Karpas-422 (cell line): Measurements from ENCODE around the gene NOCT. TPM values are rescaled to one million over a fixed set of nuclear protein-coding genes. Genes with fewer than 3 reads are reported as not detected.

Experiments
- DNase-seq: peaks from one replicate; pipeline ENCODE4 v3.0.0-alpha.2; 2015
- H2AFZ ChIP-seq: fragments of 200-600 bp; sonication (generic); 2 replicates; pipeline ENCODE4 v1.6.1; 2014; ENCODE audit warnings: antibody characterized with exemption, low read length, mixed read lengths
- H3K27ac ChIP-seq: fragments of 200-600 bp; sonication (generic); 2 replicates; pipeline ENCODE4 v1.5.1; 2014; ENCODE audit warnings: mild to moderate bottlenecking, low read length, moderate library complexity
- H3K27me3 ChIP-seq: fragments of 200-600 bp; sonication (generic); 2 replicates; pipeline ENCODE4 v1.6.1; 2014; ENCODE audit warnings: low read length, mixed read lengths
- H3K36me3 ChIP-seq: fragments of 200-600 bp; sonication (generic); 2 replicates; pipeline ENCODE4 v1.6.1; 2014; ENCODE audit warnings: low read length, mixed read lengths; ENCODE audit not compliant: insufficient read depth
- H3K4me1 ChIP-seq: fragments of 200-600 bp; sonication (generic); 2 replicates; pipeline ENCODE4 v1.6.1; 2014; ENCODE audit warnings: mild to moderate bottlenecking, low read length, mixed read lengths
- H3K4me2 ChIP-seq: fragments of 200-600 bp; sonication (generic); 2 replicates; pipeline ENCODE4 v1.6.1; 2014; ENCODE audit warnings: low read length, low read depth, mild to moderate bottlenecking; ENCODE audit not compliant: poor library complexity, severe bottlenecking
- H3K4me3 ChIP-seq: fragments of 200-600 bp; sonication (generic); 2 replicates; pipeline ENCODE4 v1.5.1; 2014; ENCODE audit warnings: mild to moderate bottlenecking, antibody characterized with exemption, low read length, mixed read lengths
- H3K79me2 ChIP-seq: fragments of 200-600 bp; sonication (generic); 2 replicates; pipeline ENCODE4 v1.6.1; 2014; ENCODE audit warnings: mild to moderate bottlenecking, low read length, mixed read lengths
- H3K9ac ChIP-seq: fragments of 200-600 bp; sonication (generic); 2 replicates; pipeline ENCODE4 v1.6.0; 2014; ENCODE audit warnings: low read length
- H3K9me2 ChIP-seq: fragments of 200-600 bp; sonication (generic), shearing (Covaris generic); replicated peaks from 2 replicates; pipeline ENCODE4 v1.6.0; 2014; ENCODE audit warnings: mild to moderate bottlenecking, low read length, moderate library complexity; ENCODE audit not compliant: insufficient read depth
- H3K9me3 ChIP-seq: fragments of 300-700, 200-600 bp; sonication (generic); 2 replicates; pipeline ENCODE4 v1.6.1; 2014; ENCODE audit warnings: low read length, mixed read lengths
- H4K20me1 ChIP-seq: fragments of 200-600 bp; sonication (generic); 2 replicates; pipeline ENCODE4 v1.6.1; 2014; ENCODE audit warnings: mild to moderate bottlenecking, antibody characterized with exemption, low read length, low read depth; ENCODE audit not compliant: insufficient read depth
- total RNA-seq: library from RNA; depleted of rRNA; stranded (reverse); fragments of >200 nt; shearing (Covaris generic); gene quantifications from 2 replicates; pipeline ENCODE4 v1.2.3, GENCODE V29; 2014; ENCODE audit warnings: low replicate concordance

Gene NOCT
- total RNA-seq, 1 experiment from 2014 or later: 12.6 TPM

GRCh38 chr4:139036885-139037284 lies 21.3 kb downstream of the NOCT start:
- H3K27me3 ChIP-seq: no peaks in the 10 kb centered on the region
- peaks cover 9% of the 10 kb centered on the region for H3K4me1 ChIP-seq
- H3K9ac ChIP-seq: no peak overlapping the region
- H3K4me2 ChIP-seq: no peak overlapping the region
- H4K20me1 ChIP-seq: 0 out of 2 replicates have a peak, but pooled peaks cover 4% of the 10 kb centered on the region
- H3K9me3 ChIP-seq: no peaks in the 10 kb centered on the region
- H2AFZ ChIP-seq: no peak overlapping the region
- H3K4me3 ChIP-seq: no peak overlapping the region
- H3K79me2 ChIP-seq: peaks cover 95% of the 10 kb centered on the region
- H3K27ac ChIP-seq: no peak overlapping the region
- H3K9me2 ChIP-seq: no peaks in the 10 kb centered on the region
- H3K36me3 ChIP-seq: no peaks in the 10 kb centered on the region; the same call in 1 of the 2 replicates
- no peak for DNase-seq

- Histone ChIP-seq H3K79me2 (peaks cover 88% of the 10 kb centered on the region), H4K20me1 (peaks cover 9% of the 10 kb centered on the region; the same call in 1 of the 2 replicates), H3K4me2 (no peak overlapping the region), H3K9me3 (no peaks in the 10 kb centered on the region), H3K4me3 (no peak overlapping the region), H3K9ac (no peak overlapping the region), H3K4me1 (0 out of 2 replicates have a peak, but pooled peaks cover 3% of the 10 kb centered on the region), H3K27me3 (no peaks in the 10 kb centered on the region), H3K9me2 (no peaks in the 10 kb centered on the region), H3K36me3 (peaks cover 4% of the 10 kb centered on the region), H3K27ac (no peak overlapping the region), H2AFZ (no peak overlapping the region)
- DNase-seq: no peak
These were observed 23.4 kb downstream of the NOCT start for GRCh38 chr4:139038874-139039443.

- no peak overlapping the region for H2AFZ ChIP-seq
- H3K9me3 ChIP-seq: no peaks in the 10 kb centered on the region
- H3K36me3 ChIP-seq: peaks cover 31% of the 10 kb centered on the region
- H3K4me3 ChIP-seq: no peak overlapping the region
- H3K9ac ChIP-seq: no peak overlapping the region
- no peaks in the 10 kb centered on the region for H3K9me2 ChIP-seq
- H3K27ac ChIP-seq: no peak overlapping the region
- H4K20me1 ChIP-seq: peaks cover 15% of the 10 kb centered on the region; the same call in 1 of the 2 replicates
- DNase-seq: no peak
- H3K79me2 ChIP-seq: peaks cover 80% of the 10 kb centered on the region
- H3K4me2 ChIP-seq: no peak overlapping the region
- H3K4me1 ChIP-seq: no peaks in the 10 kb centered on the region
- H3K27me3 ChIP-seq: no peaks in the 10 kb centered on the region
These were observed 27.4 kb downstream of the NOCT start for GRCh38 chr4:139042981-139043460.

DNA sequence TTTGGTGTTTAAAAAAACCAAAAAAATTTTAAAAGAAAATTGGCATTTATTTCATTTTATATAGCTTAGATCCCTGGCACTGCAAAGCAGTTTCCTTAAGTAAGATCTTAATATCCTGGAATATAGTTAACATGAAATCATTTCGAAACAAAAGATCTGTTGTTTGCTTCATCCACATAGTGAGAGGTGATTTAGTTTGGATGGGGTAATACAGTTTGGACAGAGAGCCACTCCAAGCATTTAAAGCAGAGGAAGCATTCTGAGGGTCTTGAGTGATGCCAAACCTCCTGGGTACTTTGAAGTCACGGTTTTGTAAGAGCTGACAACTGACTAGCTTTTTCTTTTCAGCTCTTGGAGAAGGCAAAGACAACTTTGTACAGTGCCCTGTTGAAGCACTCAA lies 28.7 kb downstream of the NOCT start:
- no peak for DNase-seq
- no peaks in the 10 kb centered on the region for H3K4me1 ChIP-seq
- H3K36me3 ChIP-seq: peaks cover 32% of the 10 kb centered on the region
- H3K9ac ChIP-seq: no peak overlapping the region
- no peak overlapping the region for H2AFZ ChIP-seq
- H3K4me3 ChIP-seq: no peak overlapping the region
- H3K79me2 ChIP-seq: peaks cover 78% of the 10 kb centered on the region
- H3K4me2 ChIP-seq: no peak overlapping the region
- H3K27me3 ChIP-seq: no peaks in the 10 kb centered on the region
- H4K20me1 ChIP-seq: peaks cover 21% of the 10 kb centered on the region; the same call in 1 of the 2 replicates
- no peaks in the 10 kb centered on the region for H3K9me2 ChIP-seq
- no peak overlapping the region for H3K27ac ChIP-seq
- no peaks in the 10 kb centered on the region for H3K9me3 ChIP-seq

GRCh38 chr4:139048026-139048425 lies 32.4 kb downstream of the NOCT start:
- no peak for DNase-seq
- no peak overlapping the region for H3K4me3 ChIP-seq
- H3K9me2 ChIP-seq: no peaks in the 10 kb centered on the region
- H3K9ac ChIP-seq: no peak overlapping the region
- H3K36me3 ChIP-seq: peaks cover 44% of the 10 kb centered on the region
- H3K9me3 ChIP-seq: no peaks in the 10 kb centered on the region
- peaks cover 75% of the 10 kb centered on the region for H3K79me2 ChIP-seq
- H4K20me1 ChIP-seq: peaks cover 23% of the 10 kb centered on the region; the same call in 1 of the 2 replicates
- no peak overlapping the region for H2AFZ ChIP-seq
- H3K27ac ChIP-seq: no peak overlapping the region
- no peaks in the 10 kb centered on the region for H3K4me1 ChIP-seq
- H3K27me3 ChIP-seq: no peaks in the 10 kb centered on the region
- H3K4me2 ChIP-seq: no peak overlapping the region

DNA sequence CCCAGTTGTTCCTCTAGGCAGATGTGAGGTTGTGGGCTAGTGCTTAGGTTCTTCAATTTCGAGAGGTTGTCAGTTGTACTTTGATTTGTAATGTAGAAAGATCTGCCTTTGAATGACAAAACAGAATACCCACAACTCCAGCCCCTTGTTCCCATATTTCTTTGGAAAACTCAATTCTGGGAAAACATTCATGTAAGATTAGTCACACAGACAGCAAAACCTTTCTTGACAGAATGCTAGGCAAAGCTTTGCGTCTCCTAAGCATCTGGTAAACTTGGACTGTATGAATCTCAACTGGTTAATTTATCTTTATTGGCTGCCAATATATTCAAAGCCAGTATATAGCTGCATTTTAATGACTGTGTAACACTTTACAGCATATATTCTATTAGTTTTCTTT lies 34.9 kb downstream of the NOCT start:
- Histone ChIP-seq H3K9ac (no peak overlapping the region), H3K4me1 (no peaks in the 10 kb centered on the region), H3K4me3 (no peak overlapping the region), H3K36me3 (peaks cover 46% of the 10 kb centered on the region; the same call in 1 of the 2 replicates), H3K9me3 (no peaks in the 10 kb centered on the region), H2AFZ (no peak overlapping the region), H3K9me2 (no peaks in the 10 kb centered on the region), H3K27me3 (no peaks in the 10 kb centered on the region), H3K79me2 (peaks cover 80% of the 10 kb centered on the region), H3K27ac (no peak overlapping the region), H4K20me1 (peaks cover 13% of the 10 kb centered on the region), H3K4me2 (no peak overlapping the region)
- no peak for DNase-seq

DNA sequence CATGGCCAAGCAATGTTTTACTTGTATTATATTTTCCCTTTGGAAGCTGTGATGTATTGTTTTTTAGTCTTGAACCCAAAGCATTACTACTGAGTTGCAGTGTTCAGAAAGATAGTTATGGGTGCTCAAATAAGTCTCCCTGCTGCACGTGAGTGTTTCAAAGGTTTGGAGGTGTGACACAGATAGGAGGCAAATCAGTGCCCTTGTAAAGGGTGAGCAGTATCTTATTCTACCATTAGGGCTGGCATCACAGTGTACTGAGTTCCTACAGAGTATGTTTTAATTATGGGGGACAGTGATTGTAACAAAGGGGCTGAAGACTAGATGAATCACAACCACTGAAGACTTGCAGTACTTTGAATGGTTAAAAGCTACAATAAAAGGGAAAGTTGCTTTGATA lies 38.3 kb downstream of the NOCT start:
- no peak for DNase-seq
- Histone ChIP-seq H2AFZ (no peak overlapping the region), H3K79me2 (peaks cover 81% of the 10 kb centered on the region), H3K9ac (no peak overlapping the region), H3K36me3 (peaks cover 53% of the 10 kb centered on the region; the same call in 1 of the 2 replicates), H3K9me2 (no peaks in the 10 kb centered on the region), H3K4me2 (no peak overlapping the region), H3K4me3 (no peak overlapping the region), H3K27ac (no peak overlapping the region), H3K9me3 (no peaks in the 10 kb centered on the region), H4K20me1 (peaks cover 4% of the 10 kb centered on the region), H3K4me1 (no peaks in the 10 kb centered on the region), H3K27me3 (no peaks in the 10 kb centered on the region)

DNA sequence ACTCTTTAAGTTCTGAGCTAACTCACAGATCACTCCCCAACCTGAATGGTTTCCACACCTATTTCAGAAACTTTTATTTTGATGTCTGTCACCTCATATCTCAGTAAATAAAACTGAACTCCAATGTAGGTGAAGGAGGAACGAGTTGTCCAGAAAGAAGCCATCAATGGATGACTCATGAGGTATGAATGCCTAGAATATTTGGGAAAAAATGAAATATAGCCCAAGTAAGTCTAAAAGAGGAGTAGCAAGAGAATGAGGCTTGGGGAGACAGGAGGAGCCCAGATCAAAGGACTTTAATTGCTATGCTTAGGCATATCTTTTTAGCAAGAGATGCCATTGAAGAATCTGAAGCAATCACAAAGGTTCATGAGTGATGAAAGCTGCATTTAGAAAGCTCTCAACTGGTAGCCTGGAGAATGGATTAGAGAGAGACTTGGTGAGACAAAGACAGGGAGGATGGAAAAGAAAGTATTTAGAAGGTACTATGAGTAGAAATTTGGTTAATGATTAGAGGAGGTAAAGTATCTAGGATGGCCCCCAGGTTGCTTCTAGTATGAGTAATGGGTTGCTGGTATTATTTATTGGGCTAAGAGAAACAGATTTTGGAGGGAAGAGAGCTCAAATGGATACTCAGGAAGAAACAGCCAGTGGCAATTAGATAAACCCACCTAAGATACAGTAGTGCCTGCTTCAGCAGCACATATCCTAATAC lies 39.4 kb downstream of the NOCT start:
- no peaks in the 10 kb centered on the region for H3K9me2 ChIP-seq
- H3K36me3 ChIP-seq: peaks cover 62% of the 10 kb centered on the region; the same call in 1 of the 2 replicates
- H3K4me2 ChIP-seq: no peak overlapping the region
- peaks cover 4% of the 10 kb centered on the region for H4K20me1 ChIP-seq
- no peaks in the 10 kb centered on the region for H3K4me1 ChIP-seq
- no peak overlapping the region for H3K4me3 ChIP-seq
- H3K9ac ChIP-seq: no peak overlapping the region
- peaks cover 77% of the 10 kb centered on the region for H3K79me2 ChIP-seq
- H3K27ac ChIP-seq: no peak overlapping the region
- no peak overlapping the region for H2AFZ ChIP-seq
- DNase-seq: no peak
- no peaks in the 10 kb centered on the region for H3K27me3 ChIP-seq
- H3K9me3 ChIP-seq: no peaks in the 10 kb centered on the region
